Gastroesophageal sphincter (tissue), 4 donors: ENCODE results near the gene CREBBP. TPM values are rescaled to one million over a fixed set of nuclear protein-coding genes. Genes with fewer than 3 reads are reported as not detected.

Experiments
- ATAC-seq: fragments of 150-250 bp; one replicate; pipeline ENCODE4 v1.9.1; 2016; ENCODE audit warnings: mild to moderate bottlenecking, moderate library complexity
- H3K27ac ChIP-seq, 4 donors: fragments of 200-600 bp; sonication (generic) in 3 of 4; 1 replicate in 3 of 4; 2 replicates in 1 of 4; pipeline ENCODE4 v1.5.1; 2016 to 2019
- H3K27me3 ChIP-seq: fragments of 200-600 bp; sonication (generic); one replicate; pipeline ENCODE4 v1.5.1; 2019
- H3K36me3 ChIP-seq, 2 donors: fragments of 200-600 bp; sonication (generic); one replicate each; pipeline ENCODE4 v1.5.1; 2019; ENCODE audit warnings: control low read depth in 1 of 2
- H3K4me1 ChIP-seq, 3 donors: fragments of 200-600 bp; sonication (generic); 1 replicate in 2 of 3; 2 replicates in 1 of 3; pipeline ENCODE4 v1.5.1; 2016 to 2019; ENCODE audit warnings: control low read depth in 2 of 3
- H3K4me3 ChIP-seq, 2 donors: fragments of 200-600 bp; sonication (generic); one replicate each; pipeline ENCODE4 v1.5.1; 2019; ENCODE audit warnings: mild to moderate bottlenecking in 1 of 2, moderate library complexity in 1 of 2
- H3K9me3 ChIP-seq, 3 donors: fragments of 200-600 bp; sonication (generic); one replicate each; pipeline ENCODE4 v1.5.1; 2017 to 2019; ENCODE audit warnings: control low read depth in 2 of 3
- CTCF ChIP-seq, 4 experiments: fragments of 200-600 bp in 2 of 4; fragments of 450-650 bp in 2 of 4; sonication (generic) in 1 of 4; IDR thresholded peaks; one replicate each; pipeline ENCODE4 v1.5.1; 2017 to 2019; ENCODE audit warnings: antibody characterized with exemption in 4 of 4, mild to moderate bottlenecking in 2 of 4, moderate library complexity in 2 of 4
- EP300 ChIP-seq: sonication (generic); formaldehyde crosslinking; IDR thresholded peaks from one replicate; pipeline ENCODE4 v1.6.1; 2017; ENCODE audit warnings: antibody characterized with exemption, mild to moderate bottlenecking
- POLR2A ChIP-seq, 2 donors: fragments of 450-650 bp; IDR thresholded peaks; one replicate each; pipeline ENCODE4 v1.6.1; 2017; ENCODE audit warnings: antibody characterized with exemption in 2 of 2, mild to moderate bottlenecking in 2 of 2, moderate library complexity in 1 of 2
- POLR2AphosphoS5 ChIP-seq: sonication (generic); formaldehyde crosslinking; IDR thresholded peaks from one replicate; pipeline ENCODE4 v1.6.1; 2017; ENCODE audit warnings: antibody characterized with exemption
- WGBS, 2 donors: methylation state at CpG; one replicate each; pipeline ENCODE4 v1.1.5; 2018; ENCODE audit warnings: low coverage in 1 of 2; 5-methylcytosine and 5-hydroxymethylcytosine counted together
- total RNA-seq, 4 donors: library from RNA; depleted of rRNA; stranded (reverse); fragments of >200 nt; gene quantifications; one replicate each; pipeline ENCODE4 v1.1.0, GENCODE V29; 2016

CREBBP gene
- total RNA-seq, 4 donors from 2014 or later, result 45.9 to 115 (median 61.7) TPM

GRCh38 chr16:3825940-3826339 lies 54.6 kb downstream of the CREBBP start:
- peaks cover 7 to 92% (median 42%) of the 10 kb centered on the region in 3 donors for H3K4me1 ChIP-seq
- TF ChIP-seq CTCF (IDR thresholded peaks at IDR 0.05) (no peak), EP300 (no peak), POLR2AphosphoS5 (no peak), POLR2A (IDR thresholded peaks at IDR 0.05) (no peak)
- no peaks in the 10 kb centered on the region for H3K27me3 ChIP-seq
- no peaks in the 10 kb centered on the region for H3K9me3 ChIP-seq
- ATAC-seq, result no peak
- no peak overlapping the region for H3K4me3 ChIP-seq
- no peaks in the 10 kb centered on the region for H3K36me3 ChIP-seq
- 62 to 82% methylated on average over 4 of the region's 4 CpGs for WGBS, 2 donors
- H3K27ac ChIP-seq, result no peak overlapping the region

GRCh38 chr16:3825103-3825502 lies 55.4 kb downstream of the CREBBP start:
- Histone ChIP-seq H3K9me3 (no peaks in the 10 kb centered on the region), H3K4me1 (peaks cover 7 to 99% (median 47%) of the 10 kb centered on the region in 3 donors), H3K27ac (no peak overlapping the region), H3K27me3 (no peaks in the 10 kb centered on the region), H3K4me3 (no peak overlapping the region), H3K36me3 (no peaks in the 10 kb centered on the region)
- no peak for ATAC-seq
- WGBS, 2 donors, result 68 to 100% methylated on average over 1 of the region's 1 CpG
- TF ChIP-seq POLR2AphosphoS5 (no peak), CTCF (IDR thresholded peaks at IDR 0.05) (no peak), EP300 (no peak), POLR2A (IDR thresholded peaks at IDR 0.05) (no peak)

GRCh38 chr16:3824121-3824795 lies 56.3 kb downstream of the CREBBP start:
- WGBS, 2 donors, result 87 to 93% methylated on average over 7 to 10 of the region's 17 CpGs
- no peak for ATAC-seq
- Histone ChIP-seq H3K9me3 (no peaks in the 10 kb centered on the region), H3K4me1 (peaks cover 9 to 99% (median 52%) of the 10 kb centered on the region in 3 donors), H3K4me3 (no peak overlapping the region), H3K27me3 (no peaks in the 10 kb centered on the region), H3K27ac (no peak overlapping the region), H3K36me3 (no peaks in the 10 kb centered on the region)
- TF ChIP-seq POLR2AphosphoS5 (no peak), EP300 (no peak), CTCF (IDR thresholded peaks at IDR 0.05) (no peak), POLR2A (IDR thresholded peaks at IDR 0.05) (no peak)

GRCh38 chr16:3823427-3823826 lies 57.1 kb downstream of the CREBBP start:
- Histone ChIP-seq H3K27ac (no peak overlapping the region), H3K4me1 (peaks cover 9 to 99% (median 57%) of the 10 kb centered on the region in 3 donors), H3K27me3 (no peaks in the 10 kb centered on the region), H3K9me3 (no peaks in the 10 kb centered on the region), H3K4me3 (no peak overlapping the region), H3K36me3 (no peaks in the 10 kb centered on the region)
- WGBS, 2 donors, result 40 to 80% methylated on average over 1 of the region's 5 CpGs
- ATAC-seq, result no peak
- TF ChIP-seq EP300, result no peak
- TF ChIP-seq POLR2AphosphoS5, result no peak
- TF ChIP-seq CTCF (IDR thresholded peaks at IDR 0.05), result no peak
- TF ChIP-seq POLR2A (IDR thresholded peaks at IDR 0.05), result no peak
